Measurements from ENCODE around the gene NDUFS4.

Gene NDUFS4

GRCh38 chr5:53712327-53712726, 151.9 kb downstream of the NDUFS4 start:
- H3K4me1 Mint-ChIP-seq: no peaks in the 10 kb centered on the region
- H3K27me3 Mint-ChIP-seq (ENCODE audit: low read depth): no peaks in the 10 kb centered on the region
- peaks cover 48% of the 10 kb centered on the region for H3K9me3 Mint-ChIP-seq
- no peaks in the 10 kb centered on the region for H3K36me3 Mint-ChIP-seq (ENCODE audit: low read depth)
- TF ChIP-seq, protein P1, sequence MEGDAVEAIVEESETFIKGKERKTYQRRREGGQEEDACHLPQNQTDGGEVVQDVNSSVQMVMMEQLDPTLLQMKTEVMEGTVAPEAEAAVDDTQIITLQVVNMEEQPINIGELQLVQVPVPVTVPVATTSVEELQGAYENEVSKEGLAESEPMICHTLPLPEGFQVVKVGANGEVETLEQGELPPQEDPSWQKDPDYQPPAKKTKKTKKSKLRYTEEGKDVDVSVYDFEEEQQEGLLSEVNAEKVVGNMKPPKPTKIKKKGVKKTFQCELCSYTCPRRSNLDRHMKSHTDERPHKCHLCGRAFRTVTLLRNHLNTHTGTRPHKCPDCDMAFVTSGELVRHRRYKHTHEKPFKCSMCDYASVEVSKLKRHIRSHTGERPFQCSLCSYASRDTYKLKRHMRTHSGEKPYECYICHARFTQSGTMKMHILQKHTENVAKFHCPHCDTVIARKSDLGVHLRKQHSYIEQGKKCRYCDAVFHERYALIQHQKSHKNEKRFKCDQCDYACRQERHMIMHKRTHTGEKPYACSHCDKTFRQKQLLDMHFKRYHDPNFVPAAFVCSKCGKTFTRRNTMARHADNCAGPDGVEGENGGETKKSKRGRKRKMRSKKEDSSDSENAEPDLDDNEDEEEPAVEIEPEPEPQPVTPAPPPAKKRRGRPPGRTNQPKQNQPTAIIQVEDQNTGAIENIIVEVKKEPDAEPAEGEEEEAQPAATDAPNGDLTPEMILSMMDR (IDR thresholded peaks at IDR 0.05; ENCODE audit: unreplicated experiment in 3 of 3): no peak
- no peak overlapping the region for H3K4me3 Mint-ChIP-seq
- H3K27ac Mint-ChIP-seq: no peak overlapping the region

- TF ChIP-seq, protein P1 (IDR thresholded peaks at IDR 0.05; ENCODE audit: unreplicated experiment in 3 of 3): no peak
- Mint-ChIP-seq H3K27ac (no peak overlapping the region), H3K27me3 (ENCODE audit: low read depth) (no peaks in the 10 kb centered on the region), H3K36me3 (ENCODE audit: low read depth) (no peaks in the 10 kb centered on the region), H3K4me1 (no peaks in the 10 kb centered on the region), H3K9me3 (peaks cover 40% of the 10 kb centered on the region), H3K4me3 (no peak overlapping the region)
Observed at GRCh38 chr5:53713978-53714666, 153.7 kb downstream of the NDUFS4 start.

DNA sequence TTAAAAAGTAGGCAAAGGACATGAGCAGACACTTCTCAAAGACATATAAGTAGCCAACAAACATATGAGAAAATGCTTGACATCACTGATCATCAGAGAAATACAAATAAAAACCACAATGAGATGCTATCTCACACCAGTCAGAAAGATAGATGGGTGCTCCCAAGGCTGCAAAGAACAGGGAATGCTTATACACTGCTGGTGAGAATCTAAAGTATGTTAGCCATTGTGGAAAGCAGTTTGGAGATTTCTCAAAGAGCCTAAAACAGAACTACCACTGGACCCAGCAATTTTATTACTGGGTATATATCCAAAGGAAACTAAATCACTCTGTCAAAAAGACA, 154.2 kb downstream of the NDUFS4 start:
- Mint-ChIP-seq H3K9me3 (peaks cover 36% of the 10 kb centered on the region), H3K27ac (no peak overlapping the region), H3K36me3 (ENCODE audit: low read depth) (no peaks in the 10 kb centered on the region), H3K27me3 (ENCODE audit: low read depth) (no peaks in the 10 kb centered on the region), H3K4me1 (no peaks in the 10 kb centered on the region), H3K4me3 (no peak overlapping the region)
- TF ChIP-seq, protein P1 (IDR thresholded peaks at IDR 0.05; ENCODE audit: unreplicated experiment in 3 of 3): no peak

DNA sequence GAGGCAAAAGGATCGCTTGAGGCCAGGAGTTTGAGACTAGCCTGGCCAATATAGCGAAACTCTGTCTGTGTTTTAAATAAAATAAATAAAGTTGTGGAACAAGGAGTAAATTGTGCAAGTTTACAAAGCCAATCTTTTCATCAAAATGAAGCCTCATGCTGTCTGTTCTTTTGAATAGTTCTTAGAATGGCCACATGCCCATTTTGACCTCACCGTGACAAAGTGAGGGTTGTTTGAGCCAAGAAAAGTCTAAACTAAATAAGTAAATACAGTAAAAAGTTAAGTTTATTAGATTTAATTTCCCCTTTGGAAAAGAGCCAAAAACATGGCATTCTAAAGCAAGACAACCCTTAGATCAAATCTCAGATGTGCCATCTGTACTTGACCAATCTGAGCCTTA, 165.7 kb downstream of the NDUFS4 start:
- Mint-ChIP-seq H3K4me3 (no peak overlapping the region), H3K27ac (no peak overlapping the region), H3K27me3 (ENCODE audit: low read depth) (no peaks in the 10 kb centered on the region), H3K4me1 (no peaks in the 10 kb centered on the region), H3K9me3 (peaks cover 7% of the 10 kb centered on the region), H3K36me3 (ENCODE audit: low read depth) (no peaks in the 10 kb centered on the region)
- TF ChIP-seq, protein P1 (IDR thresholded peaks at IDR 0.05; ENCODE audit: unreplicated experiment in 3 of 3): no peak

- no peaks in the 10 kb centered on the region for H3K36me3 Mint-ChIP-seq (ENCODE audit: low read depth)
- H3K27ac Mint-ChIP-seq: no peak overlapping the region
- TF ChIP-seq, protein P1 (IDR thresholded peaks at IDR 0.05; ENCODE audit: unreplicated experiment in 3 of 3): no peak
- H3K4me1 Mint-ChIP-seq: no peaks in the 10 kb centered on the region
- H3K27me3 Mint-ChIP-seq (ENCODE audit: low read depth): no peaks in the 10 kb centered on the region
- no peaks in the 10 kb centered on the region for H3K9me3 Mint-ChIP-seq
- no peak overlapping the region for H3K4me3 Mint-ChIP-seq
Observed at GRCh38 chr5:53730943-53731342, 170.5 kb downstream of the NDUFS4 start.
